GM19328 (cell line): ENCODE results near the gene BYSL.
"Not testable (repeated sequence)": the region's sequence is repeated elsewhere in the genome, so short reads cannot be mapped to it uniquely, and the experiment has no call there.

ENCODE experiments used
- ATAC-seq: cut with Tn5 transposase; IDR thresholded peaks from one replicate; pipeline ENCODE4 v1.9.1; 2021; ENCODE audit warnings: mild to moderate bottlenecking, moderate library complexity; ENCODE audit not compliant: unreplicated experiment

The BYSL gene

DNA sequence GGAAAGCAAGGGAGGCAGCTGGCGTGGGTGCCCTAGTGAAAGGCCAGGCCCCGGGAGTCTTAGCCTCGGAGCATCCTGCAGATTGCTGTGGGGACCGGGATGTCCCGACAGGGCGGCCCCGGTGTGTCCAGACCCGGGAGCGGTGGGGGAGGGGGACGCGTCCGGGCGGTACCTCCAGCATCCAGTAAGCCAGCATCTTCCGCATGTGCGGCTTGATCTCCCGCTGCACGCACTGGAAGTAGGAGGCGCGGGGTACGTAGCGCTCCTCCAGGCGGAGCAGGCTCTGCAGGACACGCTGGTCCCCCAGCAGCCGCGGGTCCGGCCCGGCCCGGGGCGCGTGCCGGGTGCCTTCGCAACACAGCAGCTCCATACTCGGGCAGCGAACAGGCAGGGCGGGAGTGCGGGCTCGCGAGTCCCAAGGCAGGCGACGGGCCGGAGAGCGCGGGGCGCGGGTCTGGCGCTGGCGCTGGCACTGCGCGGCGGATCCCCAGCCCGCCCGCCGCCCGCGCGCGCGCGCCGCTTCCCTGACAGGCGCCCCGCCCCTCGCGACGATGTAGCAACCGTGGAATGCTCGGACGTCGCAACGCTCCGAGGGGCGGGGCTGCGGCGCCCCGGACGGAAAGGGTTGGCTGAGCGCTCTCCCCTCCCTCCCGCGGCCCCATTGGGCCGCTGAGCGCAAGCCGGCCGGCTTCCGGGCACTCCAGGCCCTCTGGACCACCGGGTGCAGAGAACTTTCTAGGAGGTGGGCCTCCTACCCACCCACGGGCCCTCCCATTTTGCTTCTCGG lies 20.2 kb downstream of the BYSL start, which contains the start of gene CCND3:
Gene CCND3 (minus strand): TSS at position 529 of the 787 bp plus-strand sequence. CDS start 159 bp downstream, at position 370.
- peak; percentile 91 for ATAC-seq

- peak; percentile 6 for ATAC-seq
These were observed 21.0 kb downstream of the BYSL start for GRCh38 chr6:41942067-41942851.

- ATAC-seq = not testable (repeated sequence)
These were observed 21.6 kb downstream of the BYSL start for GRCh38 chr6:41942882-41943281.

DNA sequence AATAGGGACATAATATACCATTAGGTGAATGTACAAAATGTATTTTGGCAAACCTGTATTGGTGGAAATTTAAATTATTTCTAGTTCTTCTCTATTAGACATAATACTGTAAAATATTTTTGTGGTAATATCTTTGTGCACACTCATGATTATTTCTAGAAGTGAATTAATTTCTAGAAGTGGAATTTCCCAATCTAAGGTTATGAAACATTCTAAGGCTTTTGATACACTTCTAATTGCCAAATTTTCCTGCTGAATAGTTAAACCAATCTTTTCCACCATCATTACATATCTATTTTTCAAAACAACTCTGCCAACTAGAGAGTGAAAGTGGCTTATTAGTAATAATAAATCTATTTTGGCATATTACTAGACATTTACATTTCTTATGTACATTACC lies 22.2 kb downstream of the BYSL start:
- no peak for ATAC-seq

DNA sequence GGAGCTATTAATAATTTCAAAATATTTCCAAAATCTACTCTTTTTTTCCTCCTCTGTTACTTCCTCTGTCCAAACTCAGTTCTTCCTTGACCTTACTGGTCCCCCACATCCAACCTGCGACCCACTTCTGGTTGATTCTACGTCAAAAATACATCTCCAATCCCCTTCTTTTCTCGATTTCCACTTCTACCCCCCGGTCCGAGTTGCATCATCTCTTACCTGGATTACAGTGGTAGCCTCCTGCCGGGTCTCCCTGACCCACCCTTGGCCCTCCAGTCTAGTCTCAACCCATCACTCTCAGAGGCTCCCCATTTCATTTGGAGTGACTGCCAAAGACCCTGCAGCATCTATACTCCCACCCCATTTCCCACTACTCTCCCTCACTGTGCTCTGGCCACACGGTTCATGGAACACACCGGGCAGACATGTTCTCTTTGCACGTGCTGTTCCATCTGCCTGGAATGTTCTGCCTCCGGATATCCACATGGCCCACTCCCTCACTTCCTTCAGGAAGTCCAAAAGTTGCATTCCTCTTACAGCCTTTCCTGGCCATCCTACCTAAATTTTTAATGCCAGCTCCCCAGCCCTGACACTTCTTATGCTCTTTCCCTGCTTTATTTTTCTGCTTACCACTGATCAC lies 26.4 kb downstream of the BYSL start:
- no peak for ATAC-seq

- no peak for ATAC-seq
These were observed 33.4 kb downstream of the BYSL start for GRCh38 chr6:41954668-41955067.

- no peak for ATAC-seq
These were observed 34.1 kb downstream of the BYSL start for GRCh38 chr6:41955412-41955811.

DNA sequence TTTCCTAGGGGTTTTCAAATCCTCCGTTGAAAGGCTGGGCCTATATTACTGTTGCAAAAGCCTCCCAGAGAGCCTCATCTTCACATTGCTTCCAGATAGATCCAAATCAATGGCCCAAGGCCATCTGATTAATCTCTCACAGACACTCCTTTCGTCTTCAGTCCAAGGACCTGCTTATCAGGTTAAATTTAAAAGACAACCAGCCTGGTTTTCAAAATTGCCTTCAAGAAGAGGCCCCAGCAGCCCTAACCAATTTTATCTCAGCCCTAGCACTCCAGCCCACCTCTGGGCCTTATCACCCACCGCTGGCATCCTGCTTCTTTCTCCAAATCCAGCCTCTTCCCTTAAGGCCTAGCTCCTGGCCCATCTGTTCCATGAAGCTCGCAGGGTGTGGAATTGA lies 35.8 kb downstream of the BYSL start:
- ATAC-seq = no peak

DNA sequence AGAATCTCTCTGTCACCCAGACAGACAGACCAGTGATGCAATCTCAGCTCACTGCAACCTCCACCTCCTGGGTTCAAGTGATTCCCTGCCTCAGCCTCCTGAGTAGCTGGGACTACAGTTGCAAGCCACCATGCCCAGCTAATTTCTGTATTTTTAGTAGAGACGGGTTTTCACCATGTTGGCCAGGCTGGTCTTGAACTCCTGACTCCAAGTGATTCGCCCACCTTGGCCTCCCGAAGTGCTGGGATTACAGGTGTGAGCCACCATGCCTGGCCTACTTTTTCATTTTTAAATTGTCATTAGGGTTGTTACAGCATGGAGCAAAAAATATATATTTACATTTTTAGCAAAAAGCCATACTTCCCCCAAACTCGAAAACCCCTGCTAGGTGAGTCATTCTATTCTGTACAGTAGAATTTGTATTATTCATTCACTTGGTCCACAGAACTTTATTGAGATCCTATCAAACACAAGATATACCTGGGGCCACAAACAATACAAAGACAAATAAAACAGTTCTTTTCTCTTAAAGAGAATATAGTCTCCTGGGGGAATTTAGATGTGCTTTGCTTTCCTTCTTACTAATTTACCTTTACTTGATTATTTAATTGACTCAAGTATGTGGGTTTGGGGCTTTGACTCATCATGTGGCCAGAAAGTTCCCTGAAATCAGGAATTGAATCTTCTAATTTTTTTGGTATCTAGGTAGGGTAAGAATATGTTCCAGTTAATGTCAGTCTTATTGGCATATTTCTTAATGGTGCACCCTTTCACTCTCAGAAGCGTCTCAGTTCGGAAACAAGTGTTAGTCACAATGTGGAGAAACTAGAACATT lies 36.9 kb downstream of the BYSL start:
- ATAC-seq = no peak

DNA sequence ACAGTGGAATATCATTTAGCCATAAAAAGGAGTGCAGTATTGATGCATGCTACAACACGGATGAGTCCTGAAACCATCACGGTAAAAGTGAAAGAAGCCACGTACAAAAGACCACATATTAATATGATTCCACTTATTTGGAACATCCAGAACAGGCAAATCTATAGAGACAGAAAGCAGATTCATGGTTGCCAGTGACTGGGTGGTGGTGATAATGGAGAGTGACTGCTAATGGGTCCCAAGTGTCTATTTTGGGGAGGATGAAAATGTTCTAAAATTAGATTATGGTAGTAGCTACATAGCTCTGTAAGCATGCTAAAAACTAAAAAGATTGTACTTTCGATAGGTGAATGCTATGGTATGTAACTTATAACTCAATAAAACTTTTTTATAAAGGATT lies 38.7 kb downstream of the BYSL start:
- ATAC-seq = no peak

GRCh38 chr6:41963371-41963770 lies 42.1 kb downstream of the BYSL start:
- no peak for ATAC-seq

DNA sequence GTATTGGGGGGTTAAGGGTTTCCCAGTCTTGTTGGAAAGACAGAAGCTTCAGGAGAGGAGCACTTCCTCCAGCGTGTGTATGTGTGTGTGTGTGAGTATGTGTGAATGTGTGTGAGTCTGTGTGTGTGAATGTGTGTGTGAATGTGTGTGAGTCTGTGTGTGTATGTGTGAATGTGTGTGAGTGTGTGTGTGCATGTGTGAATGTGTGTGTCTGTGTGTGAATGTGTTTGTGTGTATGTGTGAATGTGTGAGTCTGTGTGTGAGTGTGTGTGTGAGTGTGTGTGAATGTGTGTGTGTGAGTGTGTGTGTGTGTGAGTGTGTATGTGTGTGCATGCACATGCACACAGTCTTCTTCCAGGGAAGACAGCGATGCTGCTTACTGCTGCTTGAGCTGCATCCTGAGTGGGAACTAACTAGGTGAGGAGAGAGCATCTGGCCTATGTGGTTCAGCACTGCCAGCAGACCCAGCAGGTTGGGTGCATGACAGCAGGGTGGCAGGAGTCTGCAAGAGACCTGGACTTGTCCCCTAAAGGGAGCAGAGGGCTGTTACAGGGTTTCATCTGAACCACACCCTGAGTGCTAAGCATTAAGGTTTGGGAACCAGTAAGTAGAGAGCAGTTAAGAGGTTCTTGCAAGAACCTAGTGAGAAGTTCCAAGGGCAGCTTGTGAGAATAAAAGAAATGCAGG lies 43.0 kb downstream of the BYSL start:
- no peak for ATAC-seq

DNA sequence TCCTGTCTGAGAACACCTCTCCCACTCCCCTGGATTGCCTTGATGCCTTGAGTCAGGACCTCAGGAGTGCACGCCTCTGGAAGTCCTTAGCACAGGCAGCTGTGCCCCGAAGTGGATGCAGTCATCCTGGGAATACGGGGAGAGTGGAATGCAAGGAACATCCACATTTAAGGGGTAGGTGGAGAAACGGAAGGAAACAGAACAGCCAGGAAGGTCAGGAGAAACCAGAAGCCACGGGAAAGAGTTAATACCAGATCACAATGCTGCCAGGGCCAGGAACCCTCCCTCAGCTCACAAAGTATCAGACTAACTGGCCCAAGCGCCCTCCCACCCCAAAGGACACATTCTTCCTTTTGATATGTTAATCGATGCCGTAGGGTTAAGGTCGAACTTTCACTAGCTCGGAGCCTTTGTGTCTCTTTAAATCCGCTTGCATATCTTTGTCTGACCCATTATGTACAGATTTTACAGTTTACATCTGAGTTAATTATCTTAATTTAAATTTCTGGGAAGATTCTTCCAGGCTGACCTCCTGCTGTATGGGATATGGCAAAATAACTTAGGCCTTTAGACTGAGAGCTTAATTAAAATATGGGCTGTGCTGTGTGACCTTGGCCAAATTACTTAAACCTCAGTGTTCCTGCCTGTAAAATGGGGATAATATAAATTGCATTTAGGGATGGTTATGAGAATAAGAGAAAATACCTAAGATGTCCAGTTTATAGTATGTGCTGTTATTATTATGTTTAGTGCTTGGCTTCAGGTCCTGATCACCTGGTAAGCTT lies 44.3 kb downstream of the BYSL start:
- ATAC-seq = no peak

GRCh38 chr6:41966214-41966920 lies 45.1 kb downstream of the BYSL start:
- ATAC-seq = no peak

- no peak for ATAC-seq
These were observed 45.6 kb downstream of the BYSL start for GRCh38 chr6:41966961-41967311.

DNA sequence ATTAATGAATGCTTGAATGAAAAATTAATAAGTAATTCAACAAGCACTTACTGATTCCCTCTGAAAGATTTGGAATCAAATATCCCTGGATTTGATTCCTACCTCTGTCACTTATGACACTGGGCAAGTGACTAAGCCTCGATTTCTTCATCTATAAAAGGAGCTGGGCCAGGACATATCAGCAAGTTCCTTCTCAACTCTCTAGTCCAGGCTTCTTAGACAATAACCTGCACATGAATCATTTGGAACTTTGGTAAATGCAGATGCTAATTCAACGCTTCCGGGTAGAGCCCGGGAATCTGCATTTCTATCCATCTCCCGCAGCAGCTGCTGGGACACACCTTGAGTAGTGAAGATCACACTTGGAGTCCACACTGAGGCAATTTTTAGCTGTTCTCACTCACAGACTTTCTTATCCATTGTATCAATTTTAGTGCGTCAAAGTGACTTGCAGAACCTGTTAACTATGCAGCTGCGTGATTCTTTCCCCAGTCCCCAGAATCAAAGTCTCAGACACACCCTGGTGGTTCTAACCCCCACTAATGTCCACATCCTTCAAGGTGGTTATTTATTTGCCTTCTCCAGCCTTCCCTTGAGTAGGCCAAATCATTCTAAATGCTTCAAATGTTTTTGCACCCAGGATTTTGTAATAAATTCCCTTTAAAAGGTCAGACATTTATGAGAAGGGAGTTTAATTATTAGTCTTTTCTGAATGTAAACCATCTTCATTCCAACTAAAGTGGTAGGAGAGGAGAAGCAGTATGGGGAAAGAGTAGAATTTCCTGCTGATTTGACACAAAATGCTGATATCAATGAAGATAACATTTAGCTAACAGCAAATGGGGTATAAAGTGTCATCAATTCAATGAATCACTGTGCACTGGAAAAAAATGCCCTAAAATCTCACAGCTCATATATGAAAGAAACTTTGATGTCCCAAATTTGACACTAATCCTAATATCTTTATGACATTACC lies 46.3 kb downstream of the BYSL start:
- ATAC-seq = no peak

GRCh38 chr6:41970436-41970846 lies 49.1 kb downstream of the BYSL start:
- no peak for ATAC-seq

GRCh38 chr6:41972826-41973225 lies 51.5 kb downstream of the BYSL start:
- no peak for ATAC-seq
